PC-9 (cell line): Measurements from ENCODE around the gene NDST4. TPM values are rescaled to one million over a fixed set of nuclear protein-coding genes. Genes with fewer than 3 reads are reported as not detected.

Experiments
- BruUV-seq: library from RNA; stranded (reverse); fragments of 400-500 nt; replicated peaks from 2 replicates; lab custom pipeline; 2021; lab: Mats Ljungman, UMichigan
- CTCF ChIA-PET: fragments of 300-600 bp; sonication (Branson Sonifier 250); formaldehyde crosslinking; loops from one replicate; lab custom pipeline; 2022; ENCODE audit warnings: antibody characterized with exemption; lab: Charles Lee
- POLR2A ChIA-PET: fragments of 300-600 bp; sonication (Branson Sonifier 250); formaldehyde crosslinking; loops from one replicate; lab custom pipeline; 2022; ENCODE audit warnings: antibody characterized with exemption; ENCODE audit not compliant: unreplicated experiment; lab: Charles Lee
- DNase-seq, 2 experiments: peaks; one replicate each; pipeline versions ENCODE4 v3.0.0 to v3.0.0-alpha.2; 2015 to 2022; ENCODE audit warnings: mixed read lengths in 1 of 2
- H2AFZ ChIP-seq: fragments of 200-600 bp; sonication (generic); 2 replicates; pipeline ENCODE4 v1.8.1; 2017; ENCODE audit warnings: antibody characterized with exemption
- H3F3A ChIP-seq: fragments of 200-600 bp; sonication (generic); 2 replicates; pipeline ENCODE4 v1.8.1; 2017; ENCODE audit warnings: antibody characterized with exemption, mild to moderate bottlenecking, low read depth; ENCODE audit not compliant: insufficient read depth
- H3K27ac ChIP-seq: fragments of 200-600 bp; sonication (generic); 2 replicates; pipeline ENCODE4 v1.6.1; 2016; ENCODE audit warnings: mixed run types
- H3K27me3 ChIP-seq: fragments of 200-600 bp; sonication (generic); 2 replicates; pipeline ENCODE4 v1.6.1; 2016; ENCODE audit warnings: low read depth, mixed run types; ENCODE audit not compliant: insufficient read depth
- H3K36me3 ChIP-seq: fragments of 200-600 bp; sonication (generic); 2 replicates; pipeline ENCODE4 v1.6.1; 2016; ENCODE audit warnings: low read depth, mixed run types
- H3K4me1 ChIP-seq: fragments of 200-600 bp; sonication (generic); replicated peaks from 2 replicates; pipeline ENCODE4 v1.6.1; 2016; ENCODE audit warnings: mixed run types; ENCODE audit not compliant: insufficient read depth
- H3K4me2 ChIP-seq: fragments of 200-600 bp; sonication (generic); 2 replicates; pipeline ENCODE4 v1.6.1; 2017; ENCODE audit warnings: mixed run types
- H3K4me3 ChIP-seq: fragments of 200-600 bp; sonication (generic); 2 replicates; pipeline ENCODE4 v1.6.1; 2016; ENCODE audit warnings: mixed run types
- H3K79me2 ChIP-seq: fragments of 200-600 bp; sonication (generic); 2 replicates; pipeline ENCODE4 v1.6.1; 2017; ENCODE audit warnings: low read depth, mixed run types
- H3K9me2 ChIP-seq: fragments of 200-600 bp; sonication (generic); 2 replicates; pipeline ENCODE4 v1.8.1; 2017; ENCODE audit warnings: mild to moderate bottlenecking; ENCODE audit not compliant: insufficient read depth
- H3K9me3 ChIP-seq: fragments of 200-600 bp; sonication (generic); 2 replicates; pipeline ENCODE4 v1.8.1; 2016; ENCODE audit warnings: low read depth; ENCODE audit not compliant: insufficient read depth
- H4K20me1 ChIP-seq: fragments of 200-600 bp; sonication (generic); 2 replicates; pipeline ENCODE4 v1.8.1; 2017; ENCODE audit not compliant: insufficient read depth
- EZH2 ChIP-seq: fragments of 200-600 bp; sonication (generic); IDR thresholded peaks from 2 replicates; pipeline ENCODE4 v1.8.0; 2017; ENCODE audit warnings: antibody characterized with exemption, low read depth
- intact Hi-C: fragments of 100-400 bp; cut with micrococcal nuclease; formaldehyde crosslinking; loops from one replicate; pipeline ENCODE4 v1.10.0; 2022; ENCODE audit not compliant: unreplicated experiment
- total RNA-seq: library from RNA; stranded (reverse); gene quantifications from 2 replicates; pipeline ENCODE4 v1.2.3, GENCODE V29; 2021
- TF ChIP-seq, protein P1 (sequence below): fragments of 200-600 bp; sonication (generic); conservative IDR thresholded peaks from 2 replicates; pipeline ENCODE4 v1.6.1; 2017; ENCODE audit warnings: mixed run types, antibody characterized with exemption, mild to moderate bottlenecking, moderate library complexity

Gene NDST4
- total RNA-seq, 1 experiment from 2014 or later: not detected

DNA sequence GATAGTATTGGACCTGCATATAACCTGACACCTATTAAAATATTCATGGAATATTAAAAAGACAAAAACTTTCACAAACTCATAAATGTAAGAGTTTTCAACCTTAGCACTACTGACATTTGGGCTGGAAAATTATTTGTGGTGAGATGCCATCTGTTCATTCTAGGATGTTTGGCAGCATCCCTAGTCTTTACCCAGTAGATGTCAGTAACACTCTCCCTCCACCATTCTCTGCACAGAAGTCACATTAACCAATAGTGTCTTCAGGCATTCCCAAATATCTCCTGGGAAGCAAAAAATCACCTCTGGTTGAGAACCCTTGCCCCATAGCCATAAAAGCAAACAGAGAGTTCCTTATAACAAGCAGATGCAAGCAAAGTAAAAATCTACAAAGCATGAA, 41.4 kb upstream of the NDST4 start:
- CTCF ChIA-PET: no interaction called here
- Histone ChIP-seq H3K9me2 (no peaks in the 10 kb centered on the region), H2AFZ (no peak overlapping the region), H3K9me3 (no peaks in the 10 kb centered on the region), H3K27me3 (no peaks in the 10 kb centered on the region), H3K79me2 (no peaks in the 10 kb centered on the region), H3K27ac (no peak overlapping the region), H3K36me3 (no peaks in the 10 kb centered on the region), H3K4me3 (no peak overlapping the region), H3F3A (no peaks in the 10 kb centered on the region), H3K4me2 (no peak overlapping the region), H3K4me1 (no peaks in the 10 kb centered on the region), H4K20me1 (no peaks in the 10 kb centered on the region)
- DNase-seq: no peak
- no TSS peak for BruUV-seq
- no peak for TF ChIP-seq EZH2
- TF ChIP-seq, protein P1, sequence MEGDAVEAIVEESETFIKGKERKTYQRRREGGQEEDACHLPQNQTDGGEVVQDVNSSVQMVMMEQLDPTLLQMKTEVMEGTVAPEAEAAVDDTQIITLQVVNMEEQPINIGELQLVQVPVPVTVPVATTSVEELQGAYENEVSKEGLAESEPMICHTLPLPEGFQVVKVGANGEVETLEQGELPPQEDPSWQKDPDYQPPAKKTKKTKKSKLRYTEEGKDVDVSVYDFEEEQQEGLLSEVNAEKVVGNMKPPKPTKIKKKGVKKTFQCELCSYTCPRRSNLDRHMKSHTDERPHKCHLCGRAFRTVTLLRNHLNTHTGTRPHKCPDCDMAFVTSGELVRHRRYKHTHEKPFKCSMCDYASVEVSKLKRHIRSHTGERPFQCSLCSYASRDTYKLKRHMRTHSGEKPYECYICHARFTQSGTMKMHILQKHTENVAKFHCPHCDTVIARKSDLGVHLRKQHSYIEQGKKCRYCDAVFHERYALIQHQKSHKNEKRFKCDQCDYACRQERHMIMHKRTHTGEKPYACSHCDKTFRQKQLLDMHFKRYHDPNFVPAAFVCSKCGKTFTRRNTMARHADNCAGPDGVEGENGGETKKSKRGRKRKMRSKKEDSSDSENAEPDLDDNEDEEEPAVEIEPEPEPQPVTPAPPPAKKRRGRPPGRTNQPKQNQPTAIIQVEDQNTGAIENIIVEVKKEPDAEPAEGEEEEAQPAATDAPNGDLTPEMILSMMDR: no peak
- POLR2A ChIA-PET: no interaction called here
- intact Hi-C loops: no loop called here

- TF ChIP-seq, protein P1: no peak
- TF ChIP-seq EZH2: no peak
- intact Hi-C loops: no loop called here
- no peak overlapping the region for H2AFZ ChIP-seq
- H4K20me1 ChIP-seq: no peaks in the 10 kb centered on the region
- H3K36me3 ChIP-seq: no peaks in the 10 kb centered on the region
- H3K4me2 ChIP-seq: no peak overlapping the region
- CTCF ChIA-PET: no interaction called here
- DNase-seq: no peak
- no TSS peak for BruUV-seq
- no peak overlapping the region for H3K27ac ChIP-seq
- H3K27me3 ChIP-seq: no peaks in the 10 kb centered on the region
- H3K9me3 ChIP-seq: no peaks in the 10 kb centered on the region
- no peaks in the 10 kb centered on the region for H3K79me2 ChIP-seq
- no peak overlapping the region for H3K4me3 ChIP-seq
- POLR2A ChIA-PET: no interaction called here
- H3F3A ChIP-seq: no peaks in the 10 kb centered on the region
- H3K9me2 ChIP-seq: no peaks in the 10 kb centered on the region
- H3K4me1 ChIP-seq: no peaks in the 10 kb centered on the region
Observed at GRCh38 chr4:115152965-115153364, 39.5 kb upstream of the NDST4 start.

- BruUV-seq: no TSS peak
- H2AFZ ChIP-seq: no peak overlapping the region
- H3K4me2 ChIP-seq: no peak overlapping the region
- no peaks in the 10 kb centered on the region for H3K36me3 ChIP-seq
- no peaks in the 10 kb centered on the region for H4K20me1 ChIP-seq
- H3K27me3 ChIP-seq: no peaks in the 10 kb centered on the region
- intact Hi-C loops: no loop called here
- no peaks in the 10 kb centered on the region for H3K9me3 ChIP-seq
- H3K79me2 ChIP-seq: no peaks in the 10 kb centered on the region
- DNase-seq: no peak
- H3K4me1 ChIP-seq: no peaks in the 10 kb centered on the region
- TF ChIP-seq, protein P1: no peak
- TF ChIP-seq EZH2: no peak
- H3K9me2 ChIP-seq: no peaks in the 10 kb centered on the region
- no peaks in the 10 kb centered on the region for H3F3A ChIP-seq
- no peak overlapping the region for H3K4me3 ChIP-seq
- POLR2A ChIA-PET: no interaction called here
- no peak overlapping the region for H3K27ac ChIP-seq
- CTCF ChIA-PET: no interaction called here
Observed at GRCh38 chr4:115152081-115152480, 38.7 kb upstream of the NDST4 start.
